ENCODE results near the gene C2.
"Not testable (repeated sequence)": the region's sequence is repeated elsewhere in the genome, so short reads cannot be mapped to it uniquely, and the experiment has no call there.

The C2 gene

GRCh38 chr6:31971993-31972708 is 44.6 kb downstream of the C2 start, which contains the start of gene DXO:
DXO (minus strand) TSS chr6:31972138; CDS start chr6:31971675, 463 bp downstream.
- Histone ChIP-seq H2AFZ (ENCODE audit: low read depth, low read length, severe bottlenecking) (peak within 1 kb of the TSS; percentile 74), H4K20me1 (ENCODE audit: low read depth, low read length) (no peaks in the 10 kb centered on the region), H3K9ac (ENCODE audit: low read length) (peak within 1 kb of the TSS; percentile 69), H3K9me2 (replicated peaks; ENCODE audit: insufficient read depth, low read length) (no peaks in the 10 kb centered on the region), H3F3A (ENCODE audit: insufficient read depth) (peaks cover 22% of the 10 kb centered on the region), H3K79me2 (ENCODE audit: insufficient read depth, low read length) (peaks cover 18% of the 10 kb centered on the region), H3K4me3 (ENCODE audit: insufficient read depth, low read length, poor library complexity, severe bottlenecking) (peak within 1 kb of the TSS; percentile 80), H3K27ac (ENCODE audit: low read depth, low read length) (peak within 1 kb of the TSS; percentile 79), H3K36me3 (ENCODE audit: low read length) (no peaks in the 10 kb centered on the region), H3K27me3 (ENCODE audit: low read length) (no peaks in the 10 kb centered on the region), H3K9me3 (ENCODE audit: insufficient read depth, low read length) (no peaks in the 10 kb centered on the region), H3K4me2 (ENCODE audit: low read depth, low read length, poor library complexity, severe bottlenecking) (peak within 1 kb of the TSS; percentile 79)
- TF ChIP-seq CTCF (IDR thresholded peaks at IDR 0.05; ENCODE audit: insufficient read depth, low read length, poor library complexity, severe bottlenecking) (no peak), EZH2phosphoT487 (conservative IDR thresholded peaks at IDR 0.05; ENCODE audit: low read length) (no peak)

DNA sequence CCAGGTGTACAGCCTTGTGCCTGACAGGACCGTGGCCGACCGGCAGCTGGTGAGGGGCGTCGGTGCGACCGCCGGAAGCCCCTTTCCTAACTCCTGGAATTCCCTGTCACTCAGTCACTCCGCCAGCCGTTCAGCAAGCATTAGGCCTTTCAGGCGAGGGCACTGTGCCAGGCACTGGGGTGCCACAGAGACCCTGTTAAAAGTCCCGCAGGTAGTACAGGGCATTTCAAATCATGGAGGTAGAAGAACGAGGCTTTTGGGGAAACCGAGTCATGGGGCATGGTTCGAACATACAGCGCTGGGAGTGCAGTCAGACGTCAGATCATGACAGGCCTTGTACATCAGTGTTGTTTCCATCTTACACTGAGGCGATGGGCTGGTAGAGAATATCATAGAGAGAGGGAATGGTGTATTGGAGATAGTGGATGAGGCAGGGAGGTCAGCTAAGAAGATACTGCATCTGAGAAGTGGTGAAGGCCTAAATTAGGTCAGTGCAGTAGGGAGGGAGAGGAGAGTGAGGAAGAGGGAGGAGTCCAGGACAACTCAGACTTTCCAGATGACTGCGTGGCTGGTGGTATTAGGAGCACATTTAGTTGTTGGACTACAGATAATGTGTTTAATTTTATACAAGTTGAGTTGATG is 45.3 kb downstream of the C2 start:
- Histone ChIP-seq H3K9ac (ENCODE audit: low read length) (peak overlapping the region; percentile 69), H3K4me3 (ENCODE audit: insufficient read depth, low read length, poor library complexity, severe bottlenecking) (peak overlapping the region; percentile 80), H3K36me3 (ENCODE audit: low read length) (no peaks in the 10 kb centered on the region), H3K27me3 (ENCODE audit: low read length) (no peaks in the 10 kb centered on the region), H4K20me1 (ENCODE audit: low read depth, low read length) (no peaks in the 10 kb centered on the region), H3K79me2 (ENCODE audit: insufficient read depth, low read length) (peaks cover 18% of the 10 kb centered on the region), H3F3A (ENCODE audit: insufficient read depth) (peaks cover 22% of the 10 kb centered on the region), H3K27ac (ENCODE audit: low read depth, low read length) (peak overlapping the region; percentile 79), H3K9me3 (ENCODE audit: insufficient read depth, low read length) (no peaks in the 10 kb centered on the region), H2AFZ (ENCODE audit: low read depth, low read length, severe bottlenecking) (peak overlapping the region; percentile 74), H3K4me2 (ENCODE audit: low read depth, low read length, poor library complexity, severe bottlenecking) (peak overlapping the region; percentile 79), H3K9me2 (replicated peaks; ENCODE audit: insufficient read depth, low read length) (no peaks in the 10 kb centered on the region)
- TF ChIP-seq CTCF (IDR thresholded peaks at IDR 0.05; ENCODE audit: insufficient read depth, low read length, poor library complexity, severe bottlenecking) (no peak), EZH2phosphoT487 (conservative IDR thresholded peaks at IDR 0.05; ENCODE audit: low read length) (no peak)

GRCh38 chr6:31976065-31976464 is 48.5 kb downstream of the C2 start:
- not testable (repeated sequence) for H2AFZ ChIP-seq (ENCODE audit: low read depth, low read length, severe bottlenecking); H3K27me3 ChIP-seq (ENCODE audit: low read length); H3K9ac ChIP-seq (ENCODE audit: low read length); H3K36me3 ChIP-seq (ENCODE audit: low read length); H3K9me3 ChIP-seq (ENCODE audit: insufficient read depth, low read length); H3K4me2 ChIP-seq (ENCODE audit: low read depth, low read length, poor library complexity, severe bottlenecking); H3K9me2 ChIP-seq (replicated peaks; ENCODE audit: insufficient read depth, low read length); H3K27ac ChIP-seq (ENCODE audit: low read depth, low read length); H4K20me1 ChIP-seq (ENCODE audit: low read depth, low read length); H3K4me3 ChIP-seq (ENCODE audit: insufficient read depth, low read length, poor library complexity, severe bottlenecking)
- Histone ChIP-seq H3F3A (ENCODE audit: insufficient read depth) (peaks cover 20% of the 10 kb centered on the region), H3K79me2 (ENCODE audit: insufficient read depth, low read length) (peaks cover 14% of the 10 kb centered on the region)

Measured in SU-DHL-6 (cell line).